Stimulated activated CD8-positive, alpha-beta memory T cell treated with anti-CD3 and anti-CD28 coated beads, Interleukin-15, amount 100 ng/mL, for 24 hours (primary cell): ENCODE data around the gene R3HDML.

Experiments
- DNase-seq: peaks from one replicate; pipeline ENCODE4 v3.0.0-alpha.2; 2020; ENCODE audit warnings: low read depth

The R3HDML gene

GRCh38 chr20:44364068-44364467, 27.2 kb downstream of the R3HDML start:
- no peak for DNase-seq

DNA sequence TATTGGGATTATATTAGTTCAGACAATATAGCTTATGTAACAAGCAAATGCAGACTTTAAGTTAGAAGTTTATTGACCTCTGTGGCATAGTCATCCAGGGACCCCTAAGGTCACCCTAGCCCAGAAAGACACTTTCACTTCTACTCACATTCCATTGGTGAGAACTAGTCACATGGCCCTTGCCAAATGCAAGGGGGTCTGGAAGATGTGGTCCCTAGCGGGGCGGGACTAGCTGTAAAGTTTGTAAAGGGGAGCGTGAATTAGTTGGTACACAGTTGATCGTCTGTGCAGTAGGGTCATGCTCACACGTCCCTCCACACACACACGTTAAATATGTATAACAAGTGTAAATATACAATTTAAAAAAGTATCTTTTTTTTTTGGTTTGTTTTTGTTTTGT, 27.9 kb downstream of the R3HDML start:
- DNase-seq = no peak

DNA sequence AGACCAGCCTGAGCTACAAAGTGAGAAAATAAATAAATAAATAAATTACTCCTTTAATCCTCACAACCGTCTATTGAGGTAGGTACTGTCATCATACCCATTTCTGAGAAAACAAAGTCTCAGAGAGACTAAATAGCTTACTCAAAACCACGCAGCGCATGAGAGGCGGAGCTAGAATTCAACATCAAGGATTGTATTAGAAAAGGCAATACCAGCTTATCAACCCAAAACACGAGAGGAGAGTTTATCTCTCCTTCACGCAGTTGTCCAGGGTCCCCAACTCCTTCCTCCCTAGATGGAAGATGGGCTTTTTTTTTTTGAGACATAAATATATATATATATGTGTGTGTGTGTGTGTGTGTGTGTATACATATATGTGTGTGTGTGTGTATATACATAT, 30.9 kb downstream of the R3HDML start:
- DNase-seq = no peak

- DNase-seq = no peak
Observed at GRCh38 chr20:44370639-44371218, 33.9 kb downstream of the R3HDML start.

DNA sequence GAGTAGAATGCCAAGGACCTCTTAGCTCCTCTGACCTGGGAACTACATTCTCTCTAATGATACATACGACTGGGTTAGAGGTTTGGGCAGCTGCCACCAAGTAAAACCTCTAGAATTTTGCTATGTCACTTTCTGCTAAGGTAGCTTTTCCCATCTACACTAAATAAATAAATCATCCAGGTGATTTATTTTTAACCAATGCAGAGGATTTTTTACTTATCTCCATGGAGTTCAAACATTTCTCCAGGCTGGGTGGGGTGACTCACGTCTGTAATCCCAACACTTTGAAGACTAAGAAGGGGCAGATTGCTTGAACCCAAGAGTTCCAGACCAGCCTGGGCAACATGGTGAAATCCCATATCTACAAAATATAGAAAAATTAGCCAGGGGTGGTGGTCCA, 45.8 kb downstream of the R3HDML start:
- no peak for DNase-seq

- peak; percentile 76 for DNase-seq
Observed at GRCh38 chr20:44384423-44385027, 47.7 kb downstream of the R3HDML start.

DNA sequence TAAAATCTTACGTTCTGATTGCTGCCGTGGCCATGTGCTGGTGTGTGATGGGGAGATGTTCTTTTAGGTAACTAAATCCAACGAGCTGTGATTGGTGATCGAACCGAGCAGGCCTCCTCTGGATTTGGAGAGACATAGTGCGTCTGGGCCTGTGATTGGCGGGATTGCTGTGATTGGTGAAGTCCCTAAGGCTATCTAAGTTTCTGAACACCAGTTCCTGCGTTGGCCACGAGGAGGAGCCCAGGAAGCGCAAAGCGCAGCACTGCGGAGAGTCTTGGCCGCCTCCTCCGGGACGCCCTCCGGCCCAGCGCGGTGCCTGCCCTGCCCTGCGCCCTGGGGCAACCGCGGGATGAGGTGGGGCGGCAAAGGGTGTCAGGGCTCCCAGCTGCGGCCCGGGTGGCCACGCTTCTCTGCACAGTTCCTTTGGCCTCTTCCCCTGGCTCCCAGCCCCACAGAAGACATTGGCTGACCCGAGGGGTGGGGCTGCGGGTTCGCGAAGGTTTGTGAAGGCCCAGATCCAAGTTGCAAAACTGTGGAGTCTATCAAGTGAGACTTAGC, 51.7 kb downstream of the R3HDML start:
- peak; percentile 22 for DNase-seq

DNA sequence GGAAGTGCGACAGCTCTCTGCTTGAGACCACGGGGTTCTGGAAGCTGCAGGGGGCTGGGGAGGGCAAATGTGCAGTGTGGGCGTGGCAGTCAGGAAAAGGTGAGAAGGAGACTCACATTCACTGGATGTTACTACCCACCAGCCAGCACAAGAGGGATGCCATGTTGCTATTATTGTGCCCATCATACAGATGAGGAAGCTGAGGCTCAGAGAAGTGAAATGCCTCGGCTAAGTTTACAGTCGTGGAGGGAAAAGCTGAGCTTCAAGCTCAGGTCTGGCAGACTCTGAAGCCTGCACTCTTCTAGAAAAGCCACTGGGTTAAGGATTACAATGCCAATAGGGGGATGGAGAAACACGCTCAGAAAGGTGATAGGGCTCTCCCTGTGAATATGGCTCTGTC, 53.0 kb downstream of the R3HDML start:
- no peak for DNase-seq

DNA sequence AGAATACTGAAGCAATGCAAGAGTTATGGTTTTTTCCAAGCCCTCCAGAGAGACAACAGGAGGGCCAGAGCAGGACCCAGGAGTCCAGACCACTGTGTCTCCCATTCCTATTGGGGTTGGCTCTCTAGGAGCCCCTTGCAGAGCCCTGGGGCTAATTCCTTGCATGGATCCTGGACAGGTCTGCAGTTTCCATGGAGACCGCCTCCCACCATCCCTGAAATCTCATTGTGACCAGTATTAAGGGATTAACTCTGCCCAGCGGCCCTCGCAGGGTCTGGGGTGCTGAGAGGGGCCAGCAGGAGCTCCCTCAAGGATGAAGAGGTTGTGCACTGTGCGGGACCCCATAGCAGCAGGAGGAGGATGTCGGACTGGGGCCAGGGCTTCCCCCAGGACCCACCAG, 53.4 kb downstream of the R3HDML start:
- no peak for DNase-seq

DNA sequence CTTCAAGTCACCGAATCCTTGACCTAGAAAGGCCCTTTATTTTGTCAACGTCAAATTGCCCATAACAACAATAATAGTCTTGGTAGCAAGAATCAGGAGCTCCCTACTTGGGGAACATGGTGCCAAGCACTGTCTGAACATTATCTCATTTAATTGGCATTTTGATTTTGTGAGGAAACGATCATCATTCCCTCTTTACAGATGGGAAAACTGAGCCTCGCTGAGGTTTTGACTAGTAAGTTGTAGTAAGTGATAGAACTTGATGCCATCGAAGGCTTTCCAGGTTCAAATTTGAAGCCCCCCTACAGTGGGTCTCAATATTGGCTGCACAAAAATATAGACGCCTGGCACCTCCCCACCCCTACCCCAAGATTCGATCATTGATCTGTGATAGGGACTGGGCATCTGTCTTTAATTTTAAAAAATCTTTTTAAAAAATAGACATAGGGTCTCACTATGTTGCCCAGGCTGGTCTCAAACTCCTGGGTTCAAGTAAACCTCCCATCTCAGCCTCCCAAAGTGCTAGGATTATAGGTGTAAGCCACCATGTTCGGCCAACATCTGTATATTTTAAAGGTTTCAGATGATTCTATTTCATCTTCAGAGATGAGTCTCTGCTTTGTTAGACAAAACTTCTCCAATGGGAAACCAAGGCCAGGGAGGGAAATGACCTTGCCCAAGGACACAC, 55.4 kb downstream of the R3HDML start:
- DNase-seq = no peak

GRCh38 chr20:44392776-44393607, 56.1 kb downstream of the R3HDML start:
- no peak for DNase-seq

DNA sequence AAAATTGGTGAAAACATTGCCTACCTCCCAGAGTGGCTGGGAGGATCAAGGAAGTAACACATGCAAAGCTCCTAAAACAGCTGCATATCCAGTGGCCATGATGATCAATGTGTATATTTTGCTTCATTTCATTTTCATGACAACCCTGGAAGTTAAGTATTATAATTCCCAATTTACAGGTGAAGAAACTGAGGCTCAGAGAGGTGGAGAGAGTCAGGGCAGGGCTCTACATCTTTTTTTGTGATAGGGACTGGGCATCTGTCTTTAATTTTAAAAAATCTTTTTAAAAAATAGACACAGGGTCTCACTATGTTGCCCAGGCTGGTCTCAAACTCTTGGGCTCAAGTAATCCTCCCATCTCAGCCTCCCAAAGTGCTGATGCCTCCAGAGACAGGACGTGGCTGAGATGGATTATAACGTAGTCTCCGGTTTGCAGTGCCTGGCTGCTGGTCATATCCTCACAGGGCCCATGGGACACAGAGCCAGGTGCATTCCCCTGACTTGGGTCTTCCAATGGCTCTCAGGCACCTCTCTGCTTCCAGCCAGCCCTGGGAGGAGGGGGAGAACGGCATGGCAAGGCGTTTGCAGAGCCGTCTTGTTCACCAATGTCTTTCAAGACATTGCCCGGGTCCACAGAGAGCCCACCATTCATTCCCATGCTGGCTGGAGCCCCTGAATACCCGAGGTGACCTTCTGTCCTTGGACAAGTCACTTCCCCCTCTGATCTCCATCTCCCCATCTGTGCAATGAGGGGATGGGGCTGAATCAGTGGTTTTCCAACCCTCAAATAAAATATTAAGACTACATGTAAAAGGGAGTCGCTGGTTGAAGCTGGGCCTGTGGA, 57.0 kb downstream of the R3HDML start:
- no peak for DNase-seq

DNA sequence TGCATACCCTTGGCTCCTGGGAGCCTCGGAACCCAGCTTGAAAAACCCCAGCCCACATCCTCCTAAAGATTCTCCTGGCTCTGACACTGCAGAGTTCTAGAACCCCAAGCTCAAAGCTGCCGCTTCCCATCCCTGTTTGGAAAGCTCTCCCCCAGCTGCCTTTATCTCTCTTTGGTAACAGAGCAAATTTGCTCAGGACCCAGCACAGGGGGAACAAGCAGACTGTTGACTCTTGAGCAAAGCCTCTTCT, 57.5 kb downstream of the R3HDML start:
- no peak for DNase-seq

DNA sequence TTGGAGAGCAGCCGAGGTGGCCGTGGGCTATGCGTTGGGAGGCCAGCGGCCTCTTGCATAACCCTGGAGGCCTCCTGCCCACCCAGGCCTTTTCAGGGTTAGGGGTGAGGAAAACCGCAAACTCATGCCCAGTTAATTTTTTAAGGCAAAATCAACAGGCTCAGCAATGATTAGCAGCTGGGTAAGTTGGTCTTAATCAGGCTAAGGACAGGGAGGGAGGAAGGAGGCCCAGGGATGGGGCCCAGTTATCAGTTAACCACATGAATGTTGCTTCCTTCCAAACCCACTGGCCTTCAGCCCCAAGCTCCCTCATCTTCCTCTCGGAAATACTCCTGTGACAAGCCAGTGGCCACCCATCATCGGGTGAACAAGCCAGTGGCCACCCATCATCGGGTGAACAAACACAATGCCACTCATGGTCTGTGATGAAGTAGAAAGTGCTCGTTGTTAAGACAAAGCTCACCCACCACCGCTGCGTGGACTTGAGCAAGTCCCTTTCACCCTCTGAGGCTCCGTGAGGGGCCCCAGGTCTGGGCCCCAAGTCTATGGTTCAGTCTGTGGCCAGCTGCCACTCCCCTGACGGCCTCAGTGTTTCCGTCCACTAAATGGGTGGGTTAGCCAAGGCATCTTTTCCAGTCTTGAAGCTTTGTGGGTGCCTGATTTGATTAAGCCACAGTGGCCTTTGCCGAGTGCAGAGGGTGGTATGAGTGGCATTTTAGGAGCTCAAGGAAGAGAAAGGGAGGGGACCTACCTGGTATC, 58.0 kb downstream of the R3HDML start:
- DNase-seq = no peak

DNA sequence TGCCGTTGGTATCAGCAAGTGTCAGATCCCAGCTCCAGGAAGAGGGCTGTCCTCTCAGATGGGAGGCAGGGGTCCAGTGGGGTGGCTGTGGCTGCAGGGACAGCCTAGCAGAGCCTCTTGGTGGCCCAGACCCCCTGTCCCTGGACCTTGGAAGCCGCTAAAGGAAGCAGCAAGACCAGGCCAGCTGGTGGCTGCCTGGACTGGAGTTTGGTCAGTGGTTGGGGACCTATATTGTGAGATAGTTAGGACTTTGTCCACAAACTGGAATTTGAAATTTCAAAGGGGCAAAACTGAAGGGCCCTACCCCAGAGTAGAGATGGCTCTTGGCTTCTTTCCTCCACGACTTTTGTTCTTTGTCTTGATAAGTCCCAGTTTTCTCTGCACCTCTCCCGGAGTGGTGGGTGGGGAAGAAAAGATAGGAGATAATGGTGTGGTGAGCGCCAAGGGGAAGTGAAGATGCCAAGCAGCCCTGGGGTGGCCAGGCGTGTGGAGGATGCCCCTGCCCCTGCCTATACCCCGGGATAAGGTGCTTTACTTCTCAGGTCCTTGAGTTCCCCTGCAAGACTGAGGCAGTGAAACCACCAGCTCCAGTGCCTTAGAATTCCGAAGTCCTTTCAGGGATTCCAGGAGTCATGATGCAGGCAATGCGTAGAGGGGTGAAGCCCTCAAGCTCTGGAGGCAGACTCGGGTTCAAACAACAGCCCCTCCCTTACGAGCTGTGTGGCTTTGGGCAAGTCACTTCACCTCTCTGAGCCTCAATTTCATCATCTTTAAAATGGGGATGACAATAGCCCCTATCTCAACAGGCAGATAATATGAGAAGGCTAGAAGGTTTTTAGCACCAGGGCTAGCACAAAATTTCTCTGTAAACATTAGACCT, 58.9 kb downstream of the R3HDML start:
- DNase-seq = no peak

GRCh38 chr20:44396369-44397130, 59.7 kb downstream of the R3HDML start:
- no peak for DNase-seq

DNA sequence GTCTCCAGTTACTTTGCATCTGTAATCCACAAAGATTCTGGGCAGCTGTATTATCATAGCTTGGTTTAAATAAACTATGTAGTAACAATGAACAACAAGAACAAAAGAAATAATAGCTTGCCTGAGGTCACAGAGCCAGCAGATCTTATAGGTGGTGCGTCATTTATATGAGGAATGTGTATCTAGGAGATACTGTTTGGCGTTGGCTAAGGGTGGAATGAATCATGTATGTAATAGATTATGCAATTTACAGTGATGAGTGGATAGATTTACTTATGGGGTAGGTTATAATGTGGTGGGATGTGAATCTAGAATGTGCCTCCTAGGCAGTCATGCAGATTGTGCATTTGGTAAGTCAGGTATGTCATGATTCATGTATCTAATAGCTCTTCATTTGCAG, 61.5 kb downstream of the R3HDML start:
- no peak for DNase-seq

DNA sequence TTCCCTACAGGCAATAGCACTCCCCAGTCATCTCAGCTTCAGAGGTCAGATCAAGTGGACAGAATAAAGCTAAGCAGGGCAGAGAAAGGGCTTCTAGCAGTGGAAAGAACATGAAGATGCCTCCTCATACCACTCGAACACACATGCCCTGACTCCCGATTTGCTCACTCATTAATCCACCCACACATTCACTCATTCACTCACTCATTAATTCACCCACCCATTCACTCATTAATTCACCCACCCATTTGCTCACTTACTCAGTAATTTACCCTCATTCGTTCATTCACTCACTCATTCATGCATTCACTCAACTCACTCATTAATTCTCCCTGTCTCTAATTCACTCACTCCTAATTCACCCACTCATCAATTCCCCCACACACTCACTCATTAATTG, 62.6 kb downstream of the R3HDML start:
- no peak for DNase-seq

DNA sequence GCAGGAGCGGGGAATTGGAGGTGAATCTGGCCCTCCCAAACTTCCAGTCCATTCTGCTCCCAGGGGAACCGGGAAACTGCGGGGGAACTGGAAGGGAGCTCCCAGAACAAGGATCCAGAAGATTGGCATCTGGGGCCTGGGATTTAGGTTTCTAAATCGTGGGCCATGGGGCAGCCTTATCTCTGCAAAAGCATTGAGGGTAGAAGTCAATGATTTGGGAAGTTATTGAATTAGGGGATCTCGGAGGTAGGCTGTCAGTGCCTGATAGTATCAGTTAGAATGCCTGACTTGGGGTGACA, 63.8 kb downstream of the R3HDML start:
- no peak for DNase-seq
